A673 (cell line): ENCODE measurements around the gene HOXD1.

Source experiments
- CTCF ChIP-seq: fragments of 300-800, 200-600 bp; sonication (generic); conservative IDR thresholded peaks from 2 replicates; pipeline ENCODE4 v1.5.1; 2017; ENCODE audit warnings: low read depth, mild to moderate bottlenecking, antibody characterized with exemption, low read length, moderate library complexity, mixed read lengths
- EZH2 ChIP-seq: fragments of 200-600 bp; sonication (generic); IDR thresholded peaks from 2 replicates; pipeline ENCODE4 v1.6.1; 2017; ENCODE audit warnings: borderline replicate concordance, low read depth, mild to moderate bottlenecking, mixed read lengths, antibody characterized with exemption, low read length; ENCODE audit not compliant: poor library complexity, severe bottlenecking

GRCh38 chr2:176158855-176159662, 29.4 kb upstream of the HOXD1 start:
- no peak for TF ChIP-seq CTCF
- no peak for TF ChIP-seq EZH2
